ENCODE data around the gene PRR13. TPM values are rescaled to one million over a fixed set of nuclear protein-coding genes. Genes with fewer than 3 reads are reported as not detected.

Gene PRR13
- total and polyA plus RNA-seq, 9 of the 15 experiments (the other 6 are each of a cell fraction or from before 2014, with no cell fraction given) = 117 to 835 (median 285) TPM

DNA sequence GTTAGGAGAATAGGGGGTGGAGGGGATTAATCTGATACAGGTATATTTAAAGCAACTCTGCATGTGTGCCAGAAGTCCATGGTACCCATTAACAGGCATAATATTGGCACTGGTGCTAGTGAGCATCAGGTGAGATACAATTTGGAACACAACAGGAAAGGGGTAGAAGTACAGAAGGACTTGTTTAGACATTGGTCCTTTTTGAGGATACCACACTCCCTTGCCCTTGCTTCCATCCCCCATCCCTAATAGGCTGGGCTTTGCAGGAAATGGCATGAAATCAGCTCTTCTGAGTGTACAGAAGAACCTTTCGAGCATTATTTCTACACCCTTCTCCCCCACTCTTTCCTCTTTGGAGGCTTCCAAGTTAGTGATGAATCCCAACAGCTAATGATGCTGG, 26.7 kb downstream of the PRR13 start (continued):
- TF ChIP-seq REST (IDR thresholded peaks at IDR 0.05; ENCODE audit: borderline replicate concordance) (no peak), REST (CRISPR knock-in tag; IDR thresholded peaks at IDR 0.05; ENCODE audit: low read depth) (no peak)

Measured in K562 (cell line).